ENCODE data around the gene ZNF414.

DNA sequence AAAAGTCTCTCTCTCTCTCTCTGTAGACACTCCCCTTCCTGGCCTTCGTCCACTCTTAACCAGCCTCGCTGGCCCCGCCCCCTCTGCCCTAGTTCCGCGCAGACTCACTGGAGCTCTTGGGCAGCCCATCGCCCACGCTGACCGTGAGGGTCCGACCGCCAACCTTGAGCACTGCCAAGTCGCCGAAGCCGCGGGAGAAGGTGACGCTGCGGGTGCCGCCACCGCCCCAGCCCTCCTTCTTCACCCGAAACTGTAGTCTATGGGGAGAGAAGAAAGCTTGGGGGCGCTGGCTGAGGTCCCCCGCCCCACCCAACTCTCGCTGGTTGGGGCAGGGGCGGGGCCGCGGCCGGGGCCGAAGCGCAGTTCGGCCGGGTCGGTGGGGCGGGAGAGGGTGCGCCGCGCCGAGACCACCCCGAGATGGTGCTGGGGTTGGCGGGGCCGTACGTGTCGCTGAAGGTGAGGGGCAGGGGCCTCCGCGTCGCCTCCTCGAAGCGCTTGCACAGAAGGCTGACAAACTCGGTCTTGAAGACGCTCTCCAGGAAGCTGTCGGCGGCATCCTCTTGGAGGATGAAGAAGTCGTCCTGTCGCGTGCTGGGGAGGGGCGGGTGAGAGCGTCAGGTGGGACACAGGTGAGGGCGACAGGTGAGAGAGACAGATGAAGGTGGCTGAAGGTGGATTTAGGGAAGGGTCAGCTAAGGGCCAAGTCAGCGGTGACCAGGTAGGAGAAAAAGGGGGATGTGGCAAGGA is 12.6 kb upstream of the ZNF414 start:
- TF ChIP-seq, protein P1, sequence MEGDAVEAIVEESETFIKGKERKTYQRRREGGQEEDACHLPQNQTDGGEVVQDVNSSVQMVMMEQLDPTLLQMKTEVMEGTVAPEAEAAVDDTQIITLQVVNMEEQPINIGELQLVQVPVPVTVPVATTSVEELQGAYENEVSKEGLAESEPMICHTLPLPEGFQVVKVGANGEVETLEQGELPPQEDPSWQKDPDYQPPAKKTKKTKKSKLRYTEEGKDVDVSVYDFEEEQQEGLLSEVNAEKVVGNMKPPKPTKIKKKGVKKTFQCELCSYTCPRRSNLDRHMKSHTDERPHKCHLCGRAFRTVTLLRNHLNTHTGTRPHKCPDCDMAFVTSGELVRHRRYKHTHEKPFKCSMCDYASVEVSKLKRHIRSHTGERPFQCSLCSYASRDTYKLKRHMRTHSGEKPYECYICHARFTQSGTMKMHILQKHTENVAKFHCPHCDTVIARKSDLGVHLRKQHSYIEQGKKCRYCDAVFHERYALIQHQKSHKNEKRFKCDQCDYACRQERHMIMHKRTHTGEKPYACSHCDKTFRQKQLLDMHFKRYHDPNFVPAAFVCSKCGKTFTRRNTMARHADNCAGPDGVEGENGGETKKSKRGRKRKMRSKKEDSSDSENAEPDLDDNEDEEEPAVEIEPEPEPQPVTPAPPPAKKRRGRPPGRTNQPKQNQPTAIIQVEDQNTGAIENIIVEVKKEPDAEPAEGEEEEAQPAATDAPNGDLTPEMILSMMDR (IDR thresholded peaks at IDR 0.05) = no peak
- TF ChIP-seq POLR2AphosphoS5 (IDR thresholded peaks at IDR 0.05) = no peak

Measured in suprapubic skin (tissue), 3 donors.